Loucy (cell line): ENCODE data around the gene HS6ST3.

Experiments
- H2AFZ ChIP-seq: fragments of 200-600 bp; sonication (generic); 2 replicates; pipeline ENCODE4 v1.6.0; 2016; ENCODE audit warnings: antibody characterized with exemption, mild to moderate bottlenecking, low read length, moderate library complexity
- H3F3A ChIP-seq: fragments of 200-600 bp; 2 replicates; pipeline ENCODE4 v1.6.0; 2016; ENCODE audit warnings: antibody characterized with exemption, low read depth, mild to moderate bottlenecking
- H3K27me3 ChIP-seq: fragments of 200-600 bp; sonication (generic); 2 replicates; pipeline ENCODE4 v1.6.1; 2014; ENCODE audit warnings: low read length, mild to moderate bottlenecking; ENCODE audit not compliant: insufficient read depth, poor library complexity, severe bottlenecking
- H3K36me3 ChIP-seq: fragments of 200-600 bp; sonication (generic); 2 replicates; pipeline ENCODE4 v1.6.1; 2016; ENCODE audit warnings: low read length; ENCODE audit not compliant: insufficient read depth
- H3K4me1 ChIP-seq: fragments of 200-600 bp; sonication (generic); 2 replicates; pipeline ENCODE4 v1.5.1; 2014; ENCODE audit warnings: low read length, mild to moderate bottlenecking; ENCODE audit not compliant: insufficient read depth, poor library complexity, severe bottlenecking
- H3K4me2 ChIP-seq: fragments of 200-600 bp; sonication (generic); 2 replicates; pipeline ENCODE4 v1.6.0; 2014; ENCODE audit warnings: antibody characterized with exemption, low read length, low read depth, mild to moderate bottlenecking; ENCODE audit not compliant: poor library complexity, severe bottlenecking
- H3K4me3 ChIP-seq: fragments of 200-600 bp; sonication (generic); 2 replicates; pipeline ENCODE4 v1.5.1; 2014; ENCODE audit warnings: low read length, mild to moderate bottlenecking, mixed read lengths; ENCODE audit not compliant: poor library complexity, severe bottlenecking
- H3K79me2 ChIP-seq: fragments of 200-600 bp; sonication (generic); 2 replicates; pipeline ENCODE4 v1.6.1; 2014; ENCODE audit warnings: low read length; ENCODE audit not compliant: insufficient read depth
- H3K9ac ChIP-seq: fragments of 200-600 bp; sonication (generic); 2 replicates; pipeline ENCODE4 v1.6.0; 2014; ENCODE audit warnings: mild to moderate bottlenecking, low read depth, low read length, moderate library complexity; ENCODE audit not compliant: poor library complexity, severe bottlenecking
- H3K9me2 ChIP-seq: fragments of 200-600 bp; sonication (generic); replicated peaks from 2 replicates; pipeline ENCODE4 v1.6.1; 2016; ENCODE audit warnings: low read depth, low read length, mixed read lengths
- H3K9me3 ChIP-seq: fragments of 200-600 bp; sonication (generic); 2 replicates; pipeline ENCODE4 v1.6.1; 2014; ENCODE audit warnings: mild to moderate bottlenecking, antibody characterized with exemption, low read length, low read depth; ENCODE audit not compliant: insufficient read depth
- H4K20me1 ChIP-seq: fragments of 200-600 bp; sonication (generic); 2 replicates; pipeline ENCODE4 v1.6.0; 2014; ENCODE audit warnings: antibody characterized with exemption, low read length, mild to moderate bottlenecking; ENCODE audit not compliant: insufficient read depth, poor library complexity, severe bottlenecking
- EZH2phosphoT487 ChIP-seq: fragments of 200-600 bp; IDR thresholded peaks from 2 replicates; pipeline ENCODE4 v1.6.1; 2018; ENCODE audit warnings: antibody characterized with exemption, mild to moderate bottlenecking, moderate library complexity, borderline replicate concordance
- TF ChIP-seq, protein P1 (sequence below): fragments of 200-600 bp; sonication (generic); conservative IDR thresholded peaks from 2 replicates; pipeline ENCODE4 v1.5.1; 2014; ENCODE audit warnings: mild to moderate bottlenecking, antibody characterized with exemption, low read length

The HS6ST3 gene

DNA sequence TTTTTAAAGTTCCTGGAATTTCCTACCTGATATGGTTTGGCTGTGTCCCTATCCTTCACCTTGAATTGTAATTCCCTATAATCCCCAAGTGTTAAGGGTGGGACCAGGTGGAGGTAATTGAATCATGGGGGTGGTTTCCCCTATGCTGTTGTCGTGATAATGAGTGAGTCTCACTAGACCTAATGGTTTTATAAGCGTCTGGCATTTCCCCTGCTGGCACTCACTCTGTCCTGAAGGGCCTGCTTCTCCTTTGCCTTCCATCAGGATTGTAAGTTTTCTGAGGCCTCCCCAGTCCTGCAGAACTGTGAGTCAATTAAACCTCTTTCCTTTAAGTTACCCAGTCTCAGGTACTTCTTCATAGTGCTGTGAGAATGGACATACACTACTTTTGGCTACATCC lies 298.7 kb downstream of the HS6ST3 start:
- Histone ChIP-seq H3K9me3 (no peaks in the 10 kb centered on the region), H3F3A (no peaks in the 10 kb centered on the region), H3K4me1 (no peaks in the 10 kb centered on the region), H3K79me2 (no peaks in the 10 kb centered on the region), H3K4me2 (no peak overlapping the region), H2AFZ (no peak overlapping the region), H3K27me3 (no peaks in the 10 kb centered on the region), H3K4me3 (no peak overlapping the region), H3K9ac (no peak overlapping the region), H3K36me3 (no peaks in the 10 kb centered on the region), H4K20me1 (no peaks in the 10 kb centered on the region), H3K9me2 (no peaks in the 10 kb centered on the region)
- TF ChIP-seq EZH2phosphoT487: no peak

DNA sequence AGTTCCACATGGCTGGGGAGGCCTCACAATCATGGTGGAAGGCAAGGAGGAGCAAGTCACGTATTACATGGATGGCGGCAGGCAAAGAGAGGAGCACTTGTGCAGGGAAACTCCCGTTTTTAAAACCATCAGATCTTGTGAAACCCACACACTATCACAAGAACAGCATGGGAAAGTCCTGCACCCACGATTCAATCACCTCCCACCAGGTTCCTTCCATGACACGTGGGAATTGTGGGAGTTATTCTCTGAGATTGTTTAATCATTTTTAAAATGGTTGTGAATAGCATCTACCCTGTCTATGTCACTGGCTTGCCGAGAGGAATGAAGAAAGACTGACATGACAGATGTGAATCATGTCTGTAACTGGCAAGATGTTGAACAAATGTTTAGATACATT lies 301.7 kb downstream of the HS6ST3 start:
- Histone ChIP-seq H3F3A (no peaks in the 10 kb centered on the region), H3K4me2 (no peak overlapping the region), H3K4me3 (no peak overlapping the region), H3K9me3 (no peaks in the 10 kb centered on the region), H3K9ac (no peak overlapping the region), H3K4me1 (no peaks in the 10 kb centered on the region), H2AFZ (no peak overlapping the region), H3K27me3 (no peaks in the 10 kb centered on the region), H4K20me1 (no peaks in the 10 kb centered on the region), H3K36me3 (no peaks in the 10 kb centered on the region), H3K9me2 (no peaks in the 10 kb centered on the region), H3K79me2 (no peaks in the 10 kb centered on the region)
- TF ChIP-seq EZH2phosphoT487: no peak

DNA sequence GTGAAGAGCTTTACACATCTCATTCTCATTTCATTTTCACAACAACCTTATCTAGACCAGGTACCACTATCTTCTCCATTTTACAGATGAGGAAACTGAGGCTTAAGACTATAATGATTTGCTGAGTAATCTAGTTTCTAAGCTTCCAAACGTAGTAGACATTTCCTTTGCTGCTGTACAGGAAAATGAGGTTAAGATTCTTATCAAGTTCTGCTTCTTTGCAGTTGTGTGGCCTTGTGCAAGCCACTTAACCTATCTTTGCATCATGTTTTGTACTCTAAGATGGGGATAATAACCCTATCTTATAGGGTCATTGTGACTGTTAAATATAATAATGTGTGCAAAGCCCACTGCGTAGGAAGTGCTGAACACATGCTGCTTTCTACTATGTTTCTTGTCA lies 307.9 kb downstream of the HS6ST3 start:
- Histone ChIP-seq H4K20me1 (no peaks in the 10 kb centered on the region), H3K27me3 (no peaks in the 10 kb centered on the region), H3K36me3 (no peaks in the 10 kb centered on the region), H3K79me2 (no peaks in the 10 kb centered on the region), H3F3A (no peaks in the 10 kb centered on the region), H3K4me1 (no peaks in the 10 kb centered on the region), H3K4me2 (no peak overlapping the region), H3K9me2 (no peaks in the 10 kb centered on the region), H3K9me3 (no peaks in the 10 kb centered on the region), H3K4me3 (no peak overlapping the region), H3K9ac (no peak overlapping the region), H2AFZ (no peak overlapping the region)
- TF ChIP-seq, protein P1, sequence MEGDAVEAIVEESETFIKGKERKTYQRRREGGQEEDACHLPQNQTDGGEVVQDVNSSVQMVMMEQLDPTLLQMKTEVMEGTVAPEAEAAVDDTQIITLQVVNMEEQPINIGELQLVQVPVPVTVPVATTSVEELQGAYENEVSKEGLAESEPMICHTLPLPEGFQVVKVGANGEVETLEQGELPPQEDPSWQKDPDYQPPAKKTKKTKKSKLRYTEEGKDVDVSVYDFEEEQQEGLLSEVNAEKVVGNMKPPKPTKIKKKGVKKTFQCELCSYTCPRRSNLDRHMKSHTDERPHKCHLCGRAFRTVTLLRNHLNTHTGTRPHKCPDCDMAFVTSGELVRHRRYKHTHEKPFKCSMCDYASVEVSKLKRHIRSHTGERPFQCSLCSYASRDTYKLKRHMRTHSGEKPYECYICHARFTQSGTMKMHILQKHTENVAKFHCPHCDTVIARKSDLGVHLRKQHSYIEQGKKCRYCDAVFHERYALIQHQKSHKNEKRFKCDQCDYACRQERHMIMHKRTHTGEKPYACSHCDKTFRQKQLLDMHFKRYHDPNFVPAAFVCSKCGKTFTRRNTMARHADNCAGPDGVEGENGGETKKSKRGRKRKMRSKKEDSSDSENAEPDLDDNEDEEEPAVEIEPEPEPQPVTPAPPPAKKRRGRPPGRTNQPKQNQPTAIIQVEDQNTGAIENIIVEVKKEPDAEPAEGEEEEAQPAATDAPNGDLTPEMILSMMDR: no peak
- no peak for TF ChIP-seq EZH2phosphoT487

DNA sequence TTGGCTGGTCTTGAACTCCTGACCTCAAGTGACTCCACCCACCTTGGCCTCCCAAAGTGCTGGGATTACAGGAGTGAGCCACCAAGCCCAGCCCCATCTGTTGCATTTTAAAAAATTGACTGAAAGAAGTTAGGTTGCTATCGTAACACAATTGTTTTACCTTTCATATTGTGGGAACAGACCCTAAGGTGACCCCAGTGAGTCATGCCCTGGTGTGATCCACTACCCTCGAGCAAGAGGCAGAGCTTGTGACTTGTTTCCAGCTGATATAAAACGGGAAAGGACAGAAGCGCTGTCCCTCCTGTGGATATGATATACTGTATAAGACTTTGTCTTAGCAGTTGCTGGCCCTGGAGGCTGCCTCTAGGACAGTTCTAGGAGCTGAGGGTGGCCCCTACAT lies 308.6 kb downstream of the HS6ST3 start:
- H3F3A ChIP-seq: no peaks in the 10 kb centered on the region

More for the DNA sequence above, 308.6 kb downstream of the HS6ST3 start:
- Histone ChIP-seq H3K36me3 (no peaks in the 10 kb centered on the region), H3K4me2 (no peak overlapping the region), H3K9me2 (no peaks in the 10 kb centered on the region), H2AFZ (no peak overlapping the region), H3K4me1 (no peaks in the 10 kb centered on the region), H3K79me2 (no peaks in the 10 kb centered on the region), H3K9me3 (no peaks in the 10 kb centered on the region), H3K4me3 (no peak overlapping the region), H3K27me3 (no peaks in the 10 kb centered on the region), H3K9ac (no peak overlapping the region), H4K20me1 (no peaks in the 10 kb centered on the region)
- no peak for TF ChIP-seq EZH2phosphoT487
- TF ChIP-seq, protein P1: no peak
